KOPT-K1 (cell line): ENCODE data around the gene ARL4C.
A peak's percentile ranks its signal among the peaks of the same experiment; 100 is the strongest.

ENCODE experiments used
- H3K27ac ChIP-seq: fragments of 200-600 bp; sonication (generic); 2 replicates; pipeline ENCODE4 v1.5.1; 2016; ENCODE audit warnings: antibody characterized with exemption, mild to moderate bottlenecking, low read depth, low read length; ENCODE audit not compliant: poor library complexity, severe bottlenecking
- H3K36me3 ChIP-seq: fragments of 200-600 bp; sonication (generic); 2 replicates; pipeline ENCODE4 v1.5.1; 2017; ENCODE audit warnings: antibody characterized with exemption, mild to moderate bottlenecking, low read length, moderate library complexity; ENCODE audit not compliant: insufficient read depth
- H3K9me3 ChIP-seq: fragments of 200-600 bp; sonication (generic); 2 replicates; pipeline ENCODE4 v1.5.1; 2017; ENCODE audit warnings: antibody characterized with exemption, low read length, mild to moderate bottlenecking; ENCODE audit not compliant: insufficient read depth, poor library complexity, severe bottlenecking

Gene ARL4C

DNA sequence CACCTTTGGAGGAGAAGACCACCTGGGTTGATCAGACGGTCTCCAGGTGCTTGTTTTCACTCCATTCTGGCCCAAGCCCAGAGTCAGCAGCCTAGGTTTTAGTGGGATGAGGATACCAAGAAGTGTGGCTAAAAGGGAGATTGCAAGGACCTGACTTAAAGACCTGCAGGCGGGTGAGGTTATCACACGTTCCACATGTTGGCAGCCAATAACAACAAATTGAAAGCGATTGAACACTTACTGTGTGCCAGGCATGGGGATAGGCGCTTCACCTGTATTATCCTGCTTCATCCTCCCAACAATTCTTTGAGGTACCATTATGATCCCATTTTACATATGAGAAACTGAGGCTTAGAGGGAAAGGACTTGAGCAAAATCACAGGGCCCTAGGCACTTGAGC lies 5.0 kb downstream of the ARL4C start:
- no peaks in the 10 kb centered on the region for H3K9me3 ChIP-seq
- H3K27ac ChIP-seq = peak overlapping the region; percentile 98
- H3K36me3 ChIP-seq = peaks cover 59% of the 10 kb centered on the region

DNA sequence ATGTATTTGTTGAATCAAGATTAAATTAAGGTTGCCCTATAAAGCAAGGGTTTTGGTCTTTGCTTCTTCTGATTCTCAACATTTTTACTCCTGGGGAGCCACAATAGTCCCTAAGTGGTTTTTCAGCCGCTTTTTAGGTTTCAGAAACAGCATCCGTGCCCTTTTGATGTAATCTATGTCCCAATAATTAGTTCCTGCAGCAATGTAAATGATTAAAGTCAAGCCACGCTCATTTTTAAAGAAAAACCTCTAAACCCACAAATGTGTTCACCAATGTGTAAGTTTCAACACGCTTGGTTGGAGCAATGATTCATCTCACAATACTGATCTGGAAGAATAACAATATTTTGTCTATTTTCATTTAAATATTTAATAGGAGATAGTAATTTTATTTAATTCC lies 5.6 kb downstream of the ARL4C start:
- Histone ChIP-seq H3K9me3 (no peaks in the 10 kb centered on the region), H3K27ac (peak overlapping the region; percentile 98), H3K36me3 (peaks cover 58% of the 10 kb centered on the region)

DNA sequence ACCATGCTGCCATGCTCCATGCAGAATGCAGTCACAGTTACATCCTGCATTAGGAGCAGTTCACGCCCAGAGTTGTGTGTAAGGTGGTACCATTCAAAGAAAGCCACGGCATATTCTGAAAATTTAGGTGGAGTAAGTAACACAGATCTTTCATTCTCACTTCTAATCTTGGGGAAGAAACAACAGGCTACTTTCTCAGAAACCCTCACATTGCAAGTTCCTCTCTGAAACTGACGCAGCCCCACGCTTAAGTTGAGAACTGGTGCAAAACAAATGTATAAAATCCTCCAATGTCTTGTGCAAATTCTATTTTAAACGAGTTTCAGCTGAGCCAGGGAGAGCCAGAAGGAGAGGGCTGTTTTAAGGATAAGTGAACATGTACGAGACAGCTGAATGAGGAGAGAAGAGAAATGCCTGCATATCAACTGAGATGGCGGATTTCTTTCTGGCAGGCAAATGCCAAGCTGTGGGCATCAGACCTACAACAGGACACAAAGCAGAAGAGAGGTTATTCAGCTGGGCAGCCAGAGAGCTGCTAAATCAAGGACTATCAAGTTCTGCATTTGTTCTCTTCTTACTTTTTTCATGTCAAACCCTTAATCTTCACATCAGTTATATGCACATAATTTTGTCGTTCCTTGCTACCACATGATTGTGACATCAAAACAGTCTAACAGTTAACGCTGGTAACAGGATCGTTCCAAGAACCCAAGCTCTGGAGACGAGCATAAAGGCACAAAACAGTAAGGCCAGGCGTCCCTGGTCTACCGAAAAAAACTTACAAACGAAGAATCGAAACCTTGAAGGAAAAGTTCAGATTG lies 6.4 kb downstream of the ARL4C start:
- H3K27ac ChIP-seq = peak overlapping the region; percentile 98
- H3K9me3 ChIP-seq = no peaks in the 10 kb centered on the region
- peaks cover 50% of the 10 kb centered on the region for H3K36me3 ChIP-seq

DNA sequence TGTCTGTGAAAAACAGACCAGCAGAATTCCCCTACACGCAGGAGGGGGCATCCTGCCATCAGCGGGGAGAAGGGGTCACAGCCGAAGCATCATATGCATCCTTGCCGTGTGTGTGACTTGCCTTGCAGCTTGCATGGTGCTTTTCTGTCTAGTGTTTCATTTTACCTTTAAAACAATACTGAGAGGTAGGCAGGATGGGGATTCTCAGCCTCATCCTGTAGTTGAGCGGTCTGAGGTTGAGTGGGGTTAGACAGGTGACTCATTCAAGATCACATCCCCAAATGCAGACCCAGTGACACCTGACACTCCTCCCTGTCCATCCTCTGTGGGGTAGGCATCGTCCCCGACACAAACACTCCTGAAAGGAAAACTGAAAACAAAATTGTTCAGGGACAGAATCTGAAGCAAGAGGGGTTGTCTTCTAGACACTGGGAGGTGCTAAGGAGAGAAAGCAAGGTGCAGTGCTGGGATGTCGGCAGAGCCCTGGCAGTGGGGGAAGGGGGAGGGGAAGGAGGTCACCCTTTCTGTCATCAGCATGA lies 7.9 kb downstream of the ARL4C start:
- Histone ChIP-seq H3K36me3 (peaks cover 37% of the 10 kb centered on the region), H3K27ac (peak overlapping the region; percentile 98), H3K9me3 (no peaks in the 10 kb centered on the region)

DNA sequence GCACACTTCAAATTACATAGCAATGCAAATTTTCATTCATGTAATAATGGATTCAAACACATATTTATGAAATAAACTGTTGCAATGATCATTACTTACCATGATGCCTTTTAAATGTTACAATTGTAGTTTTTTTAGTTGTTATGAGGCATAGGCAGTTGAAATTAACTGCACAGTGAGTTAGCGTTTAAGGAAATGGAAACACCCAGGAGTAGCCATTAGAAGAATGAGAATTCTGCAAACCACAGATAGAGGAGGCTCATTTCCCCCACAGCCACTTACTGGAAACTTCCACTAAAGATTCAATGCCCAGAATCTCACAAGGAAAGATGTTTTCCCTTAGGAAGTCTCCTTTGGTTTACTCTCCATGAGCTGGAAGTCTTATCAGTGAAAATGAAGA lies 8.4 kb downstream of the ARL4C start:
- Histone ChIP-seq H3K27ac (peak overlapping the region; percentile 98), H3K9me3 (no peaks in the 10 kb centered on the region), H3K36me3 (peaks cover 32% of the 10 kb centered on the region)

DNA sequence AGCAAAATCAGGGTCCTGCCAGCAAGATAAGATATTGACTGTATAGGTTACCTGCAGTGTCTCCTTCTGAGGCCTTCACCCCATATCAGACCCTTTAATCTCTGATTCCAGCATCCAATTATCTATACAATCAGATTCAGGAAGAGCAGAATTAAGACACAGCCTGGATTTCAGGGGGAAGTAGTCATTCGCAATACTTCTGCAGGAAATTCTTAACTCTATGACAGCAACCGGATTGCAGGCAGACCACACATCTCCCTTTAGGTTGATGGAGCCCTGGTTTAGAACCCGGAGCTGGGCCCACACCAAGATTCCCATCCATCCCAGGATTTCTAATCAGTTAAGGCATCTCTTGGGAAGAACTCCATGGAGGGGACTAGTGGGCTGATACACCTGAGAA lies 9.5 kb downstream of the ARL4C start:
- H3K27ac ChIP-seq = no peak overlapping the region
- H3K9me3 ChIP-seq = no peaks in the 10 kb centered on the region
- H3K36me3 ChIP-seq = peaks cover 20% of the 10 kb centered on the region; the same call in 1 of the 2 replicates

DNA sequence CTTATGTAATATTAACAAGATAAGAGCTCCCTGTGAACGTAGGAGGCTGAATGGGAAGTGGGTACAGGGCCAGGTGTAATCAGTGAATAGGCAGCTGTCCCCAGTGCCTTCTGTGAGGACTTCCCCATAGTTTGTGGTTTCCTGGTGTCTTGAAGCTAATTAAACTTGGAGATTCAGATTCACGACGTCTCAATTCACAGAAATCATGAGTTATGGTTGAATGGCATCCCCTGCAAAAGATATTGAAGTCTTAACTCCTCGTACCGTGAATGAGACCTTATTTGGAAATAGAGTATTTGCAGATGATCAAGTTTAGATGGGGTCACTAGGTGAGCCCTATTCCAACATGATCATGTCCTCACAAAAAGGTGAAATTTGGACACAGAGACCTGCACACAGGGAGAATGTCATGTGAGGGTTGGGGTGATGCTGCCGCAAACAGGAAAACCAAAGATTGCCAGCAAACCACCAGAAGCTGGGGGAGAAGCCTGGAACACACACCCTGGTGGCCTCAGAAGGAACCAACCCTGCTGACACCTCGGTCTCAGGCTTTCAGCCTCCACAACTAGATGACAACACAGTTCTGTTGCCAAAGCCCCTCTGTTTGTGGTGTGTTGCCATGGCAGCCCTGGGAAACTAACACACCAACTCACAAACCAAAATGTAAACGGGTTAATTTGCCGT lies 13.2 kb downstream of the ARL4C start:
- H3K27ac ChIP-seq = peak overlapping the region; percentile 56
- no peaks in the 10 kb centered on the region for H3K9me3 ChIP-seq
- no peaks in the 10 kb centered on the region; the same call in 1 of the 2 replicates for H3K36me3 ChIP-seq

DNA sequence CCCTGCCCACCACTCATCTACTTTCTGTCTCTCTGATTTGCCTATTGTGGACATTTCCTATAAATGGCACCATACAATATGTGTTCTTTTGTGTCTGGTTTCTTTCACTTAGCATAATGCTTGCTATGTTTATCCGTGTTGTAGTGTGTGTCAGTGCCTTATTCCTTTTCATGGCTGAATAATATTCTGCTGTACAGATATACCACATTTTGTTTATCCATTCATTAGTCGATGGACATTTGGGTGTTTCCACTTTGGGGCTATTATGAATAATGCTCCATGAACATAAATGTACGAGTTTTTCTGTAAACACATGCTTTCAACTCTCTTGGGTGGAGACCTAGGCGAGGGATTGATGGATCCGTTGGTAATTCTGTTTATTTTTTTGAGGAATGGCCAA lies 15.6 kb downstream of the ARL4C start:
- H3K36me3 ChIP-seq = no peaks in the 10 kb centered on the region
- no peak overlapping the region for H3K27ac ChIP-seq
- no peaks in the 10 kb centered on the region for H3K9me3 ChIP-seq

DNA sequence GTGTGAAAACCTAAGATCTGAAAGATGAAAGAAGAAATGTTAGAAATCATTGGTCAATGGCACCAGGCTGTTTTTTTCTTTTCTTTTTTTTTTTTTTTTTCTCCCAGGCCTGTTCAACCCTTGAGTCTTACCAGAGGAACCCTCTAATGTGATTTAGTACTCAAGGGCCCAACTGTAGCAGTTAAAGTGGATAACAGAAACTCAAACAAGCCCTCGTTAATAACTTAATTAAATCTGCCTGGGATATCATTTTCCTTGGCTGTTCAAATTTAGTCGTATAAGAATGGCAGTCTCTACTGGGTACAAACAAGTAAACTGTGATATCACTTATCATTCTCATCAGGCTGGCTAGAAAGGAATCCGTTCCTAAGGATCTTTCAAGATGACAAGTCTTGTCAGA lies 16.5 kb downstream of the ARL4C start:
- Histone ChIP-seq H3K9me3 (no peaks in the 10 kb centered on the region), H3K27ac (no peak overlapping the region), H3K36me3 (no peaks in the 10 kb centered on the region)

DNA sequence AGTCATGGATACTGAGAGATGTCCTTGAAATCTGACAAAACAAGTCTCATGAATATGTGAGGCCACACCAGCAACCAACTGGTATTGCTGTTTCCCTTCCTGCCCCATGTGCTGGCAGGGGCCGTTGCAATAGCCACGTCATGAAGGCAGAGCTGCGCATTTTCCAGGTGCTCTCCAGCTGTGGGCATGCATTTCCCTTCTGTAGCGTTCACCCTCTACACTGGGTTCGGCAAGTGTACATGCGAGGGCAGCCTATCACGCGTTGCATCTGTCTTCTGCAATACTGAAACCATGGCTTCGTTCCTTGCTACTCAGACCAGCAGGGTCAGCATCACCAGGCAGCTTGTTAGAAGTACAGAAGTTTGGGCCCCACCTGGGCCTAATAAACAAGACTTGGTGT lies 17.4 kb downstream of the ARL4C start:
- Histone ChIP-seq H3K9me3 (no peaks in the 10 kb centered on the region), H3K27ac (no peak overlapping the region), H3K36me3 (no peaks in the 10 kb centered on the region)

DNA sequence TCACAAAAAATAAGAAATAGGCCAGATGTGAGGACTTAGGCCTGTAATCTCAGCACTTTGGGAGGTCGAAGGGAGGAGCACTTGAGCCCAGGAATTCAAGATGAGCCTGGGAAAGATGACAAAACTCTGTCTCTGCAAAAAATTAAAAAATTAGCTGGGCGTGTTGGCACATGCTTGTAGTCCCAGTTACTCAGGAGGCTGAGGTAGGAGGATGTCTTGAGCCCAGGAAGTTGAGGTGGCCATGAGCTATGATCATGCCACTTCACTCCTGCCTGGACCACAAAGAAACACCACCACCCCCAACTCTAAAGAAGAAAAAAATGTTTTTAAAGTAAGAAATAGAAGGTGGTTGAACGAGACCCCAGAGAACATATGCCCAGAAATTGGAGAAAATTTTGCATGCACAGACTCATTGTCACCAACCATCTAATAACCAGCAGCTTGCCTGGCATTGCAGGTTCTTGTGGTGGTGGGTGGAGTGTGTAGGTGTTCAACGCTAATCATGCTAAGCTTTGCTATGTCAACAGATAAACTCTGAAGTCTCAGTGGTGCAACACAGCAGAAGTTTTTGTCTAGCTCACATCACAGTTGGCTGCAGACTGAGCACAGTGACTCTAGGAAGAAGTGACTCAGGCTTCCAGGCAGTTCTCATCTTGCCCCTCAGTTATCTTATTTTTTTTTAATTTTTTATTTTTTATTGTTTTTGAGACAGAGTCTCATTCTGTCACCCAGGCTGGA lies 18.6 kb downstream of the ARL4C start:
- Histone ChIP-seq H3K27ac (no peak overlapping the region), H3K9me3 (no peaks in the 10 kb centered on the region), H3K36me3 (no peaks in the 10 kb centered on the region)

DNA sequence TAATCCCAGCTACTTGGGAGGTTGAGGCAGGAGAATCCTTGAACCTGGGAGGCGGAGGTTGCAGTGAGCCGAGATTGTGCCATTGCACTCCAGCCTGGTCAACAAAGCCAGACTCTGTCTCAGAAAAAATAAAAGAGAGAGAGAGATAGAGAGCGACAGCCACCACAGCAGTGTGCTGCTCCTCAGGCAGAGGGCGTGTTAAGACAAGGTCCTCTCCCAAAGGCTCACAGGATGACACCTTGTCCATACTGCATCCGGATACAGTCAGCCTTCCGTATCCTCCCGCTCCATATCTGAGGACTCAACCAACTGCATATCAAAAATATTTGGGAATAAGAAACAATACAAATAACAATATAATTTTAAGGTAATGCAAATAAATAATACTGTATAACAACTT lies 20.1 kb downstream of the ARL4C start:
- Histone ChIP-seq H3K9me3 (no peaks in the 10 kb centered on the region), H3K36me3 (no peaks in the 10 kb centered on the region), H3K27ac (no peak overlapping the region)

DNA sequence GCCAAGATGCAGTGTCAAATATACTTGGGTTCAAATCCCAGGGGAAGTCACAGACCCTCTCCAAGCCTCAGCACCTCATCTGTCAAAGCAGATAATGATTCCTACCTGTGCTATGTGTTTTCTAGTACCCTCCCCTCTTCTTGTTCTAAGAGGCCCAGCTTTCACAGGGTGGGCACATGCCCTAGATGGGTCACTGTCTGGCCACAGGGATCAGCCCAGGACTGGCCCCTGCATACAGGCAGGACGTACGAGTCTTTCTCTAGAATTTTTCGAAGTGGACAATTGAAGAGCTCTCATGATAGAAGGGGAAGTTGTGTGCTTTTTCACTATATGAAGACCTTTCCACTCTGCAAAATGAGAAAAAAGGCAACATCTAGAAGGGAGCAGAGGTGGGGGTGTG lies 22.2 kb downstream of the ARL4C start:
- no peak overlapping the region for H3K27ac ChIP-seq
- no peaks in the 10 kb centered on the region for H3K36me3 ChIP-seq
- H3K9me3 ChIP-seq = no peaks in the 10 kb centered on the region

DNA sequence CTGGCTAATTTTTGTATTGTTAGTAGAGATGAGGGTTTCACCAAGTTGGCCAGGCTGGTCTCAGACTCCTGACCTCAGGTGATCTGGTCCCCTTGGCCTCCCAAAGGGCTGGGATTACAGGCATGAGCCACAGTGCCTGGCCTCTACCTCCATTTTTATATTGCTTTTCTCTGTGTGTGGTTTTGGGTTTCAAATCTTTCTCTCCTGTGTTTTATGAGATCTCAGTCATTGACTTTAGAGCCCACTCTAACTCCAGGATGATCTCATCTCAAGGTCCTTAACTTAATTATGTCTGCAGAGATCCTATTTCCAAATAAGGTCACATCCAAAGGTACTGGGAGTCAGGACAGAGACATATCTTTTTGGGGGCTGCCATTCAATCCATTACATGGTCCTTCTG lies 24.7 kb downstream of the ARL4C start:
- Histone ChIP-seq H3K36me3 (no peaks in the 10 kb centered on the region), H3K27ac (no peak overlapping the region), H3K9me3 (no peaks in the 10 kb centered on the region)

DNA sequence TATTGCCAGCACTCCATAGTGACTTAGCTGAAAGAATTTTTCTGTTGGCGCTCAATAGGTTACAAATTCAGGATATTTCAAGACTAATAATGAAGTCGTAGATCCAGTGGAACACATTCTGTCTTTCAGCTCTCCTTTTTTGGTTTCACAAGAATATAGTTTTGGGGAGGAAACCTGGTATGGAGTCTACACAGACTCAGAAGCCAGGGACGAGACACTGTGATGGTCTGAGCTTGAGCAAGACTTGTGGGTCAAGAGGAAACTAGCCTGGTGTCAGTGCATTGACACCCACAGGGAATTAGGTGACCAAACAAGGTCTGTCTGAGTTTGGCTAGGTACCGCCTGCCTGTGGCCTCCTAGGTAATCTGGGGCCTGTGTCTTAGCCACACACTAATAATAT lies 26.9 kb downstream of the ARL4C start:
- no peaks in the 10 kb centered on the region for H3K36me3 ChIP-seq
- H3K27ac ChIP-seq = no peak overlapping the region
- no peaks in the 10 kb centered on the region for H3K9me3 ChIP-seq
